ENCODE measurements around the gene SFXN1. TPM values are rescaled to one million over a fixed set of nuclear protein-coding genes. Genes with fewer than 3 reads are reported as not detected.
A peak's percentile ranks its signal among the peaks of the same experiment; 100 is the strongest.

The SFXN1 gene
- total RNA-seq, 1 donor from 2014 or later: 123 TPM

- Histone ChIP-seq H3K27me3 (ENCODE audit: control insufficient read depth, insufficient read depth, low read length) (no peaks in the 10 kb centered on the region), H3K4me3 (ENCODE audit: low read depth, low read length) (no peak overlapping the region), H3K36me3 (ENCODE audit: control insufficient read depth, insufficient read depth, low read length) (peaks cover 5% of the 10 kb centered on the region)
- FAIRE-seq: no peak
- DNase-seq (ENCODE audit: low read depth): no peak
- no peak for TF ChIP-seq CTCF (IDR thresholded peaks at IDR 0.05; ENCODE audit: insufficient read depth, low read length, severe bottlenecking)
These were observed 34.9 kb downstream of the SFXN1 start for GRCh38 chr5:175513297-175513696.

GRCh38 chr5:175513726-175514125 lies 35.4 kb downstream of the SFXN1 start:
- DNase-seq (ENCODE audit: low read depth) (no peak), FAIRE-seq (no peak)
- H3K4me3 ChIP-seq (ENCODE audit: low read depth, low read length): no peak overlapping the region
- peaks cover 5% of the 10 kb centered on the region for H3K36me3 ChIP-seq (ENCODE audit: control insufficient read depth, insufficient read depth, low read length)
- H3K27me3 ChIP-seq (ENCODE audit: control insufficient read depth, insufficient read depth, low read length): no peaks in the 10 kb centered on the region
- TF ChIP-seq CTCF (IDR thresholded peaks at IDR 0.05; ENCODE audit: insufficient read depth, low read length, severe bottlenecking): no peak

DNA sequence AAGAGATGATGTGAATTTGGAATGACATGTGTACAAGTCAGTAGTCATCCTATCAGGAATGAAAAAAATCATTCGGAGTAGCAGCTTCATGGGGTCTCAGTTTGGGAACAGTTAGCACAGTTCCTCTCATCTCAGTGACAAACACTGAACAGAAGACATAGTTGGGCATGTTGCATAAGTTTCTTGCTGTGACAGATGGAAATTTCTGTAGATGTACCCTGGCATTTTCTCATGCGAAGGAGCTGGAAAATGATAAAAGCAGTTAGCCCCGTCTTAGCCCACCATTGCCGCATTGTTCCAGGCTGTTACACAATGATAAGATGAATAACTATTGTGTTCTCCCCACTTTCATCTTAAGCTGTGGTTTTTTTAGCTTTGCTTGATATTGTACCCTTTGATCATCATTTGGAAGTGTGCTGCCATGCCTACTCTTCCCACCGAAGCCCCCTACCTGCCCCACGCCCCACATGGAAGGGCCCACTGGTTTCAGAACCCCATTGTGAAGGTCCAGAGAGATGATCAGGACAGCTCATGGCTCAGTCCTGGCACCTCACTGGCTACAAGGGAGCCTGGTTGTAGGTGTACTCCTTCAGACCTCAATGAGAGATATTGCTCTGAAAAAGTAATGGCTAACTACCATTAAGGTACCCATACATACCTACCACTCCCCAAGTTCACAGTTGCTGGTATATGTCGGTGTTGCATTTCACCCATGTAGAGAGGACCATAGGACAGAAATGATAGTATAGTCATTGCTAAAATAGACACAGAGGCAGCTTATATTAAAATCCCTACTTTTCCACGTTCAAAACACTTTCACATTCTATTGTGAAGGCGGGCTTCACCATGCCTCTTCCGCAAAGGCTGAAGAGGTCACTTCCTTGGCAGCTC lies 38.8 kb downstream of the SFXN1 start:
- Histone ChIP-seq H3K27me3 (ENCODE audit: control insufficient read depth, insufficient read depth, low read length) (no peaks in the 10 kb centered on the region), H3K36me3 (ENCODE audit: control insufficient read depth, insufficient read depth, low read length) (peaks cover 6% of the 10 kb centered on the region), H3K4me3 (ENCODE audit: low read depth, low read length) (no peak overlapping the region)
- FAIRE-seq: no peak
- DNase-seq (ENCODE audit: low read depth): no peak
- TF ChIP-seq CTCF (IDR thresholded peaks at IDR 0.05; ENCODE audit: insufficient read depth, low read length, severe bottlenecking): no peak

GRCh38 chr5:175517824-175518450 lies 39.6 kb downstream of the SFXN1 start:
- no peak for TF ChIP-seq CTCF (IDR thresholded peaks at IDR 0.05; ENCODE audit: insufficient read depth, low read length, severe bottlenecking)
- H3K4me3 ChIP-seq (ENCODE audit: low read depth, low read length): no peak overlapping the region
- peaks cover 8% of the 10 kb centered on the region for H3K36me3 ChIP-seq (ENCODE audit: control insufficient read depth, insufficient read depth, low read length)
- no peaks in the 10 kb centered on the region for H3K27me3 ChIP-seq (ENCODE audit: control insufficient read depth, insufficient read depth, low read length)
- FAIRE-seq (no peak), DNase-seq (ENCODE audit: low read depth) (peak; percentile 71)

GRCh38 chr5:175519006-175519405 lies 40.6 kb downstream of the SFXN1 start:
- no peak for TF ChIP-seq CTCF (IDR thresholded peaks at IDR 0.05; ENCODE audit: insufficient read depth, low read length, severe bottlenecking)
- DNase-seq (ENCODE audit: low read depth) (no peak), FAIRE-seq (no peak)
- H3K36me3 ChIP-seq (ENCODE audit: control insufficient read depth, insufficient read depth, low read length): peaks cover 6% of the 10 kb centered on the region
- no peaks in the 10 kb centered on the region for H3K27me3 ChIP-seq (ENCODE audit: control insufficient read depth, insufficient read depth, low read length)
- H3K4me3 ChIP-seq (ENCODE audit: low read depth, low read length): no peak overlapping the region

All from bronchial epithelial cell (primary cell).